PC-3 (cell line): ENCODE results near the gene DAPP1. TPM values are rescaled to one million over a fixed set of nuclear protein-coding genes. Genes with fewer than 3 reads are reported as not detected.

Source experiments
- ATAC-seq: fragments of 200-7000 bp; cut with Tn5 transposase; 2 replicates; pipeline ENCODE4 v1.9.1; 2020; ENCODE audit warnings: mild to moderate bottlenecking, moderate library complexity
- BruUV-seq: library from RNA; stranded (reverse); fragments of 400-500 nt; replicated peaks from 2 replicates; lab custom pipeline; 2021; lab: Mats Ljungman, UMichigan
- CTCF ChIA-PET: fragments of 300-600 bp; sonication (Branson Sonifier 250); formaldehyde crosslinking; loops from one replicate; lab custom pipeline; 2022; ENCODE audit warnings: antibody characterized with exemption; lab: Charles Lee
- POLR2A ChIA-PET: fragments of 300-600 bp; sonication (Branson Sonifier 250); formaldehyde crosslinking; loops from one replicate; lab custom pipeline; 2022; ENCODE audit warnings: antibody characterized with exemption; ENCODE audit not compliant: unreplicated experiment; lab: Charles Lee
- DNase-seq: peaks from one replicate; pipeline ENCODE4 v3.0.0-alpha.2; 2015
- H2AFZ ChIP-seq: fragments of 300-600 bp; sonication (generic); 2 replicates; pipeline ENCODE4 v1.6.0; 2016; ENCODE audit warnings: antibody characterized with exemption, low read length
- H3F3A ChIP-seq: fragments of 300-600 bp; sonication (generic); one replicate; pipeline ENCODE4 v1.6.0; 2017; ENCODE audit warnings: antibody characterized with exemption, low read length, control low read depth, mild to moderate bottlenecking; ENCODE audit not compliant: unreplicated experiment
- H3K27ac ChIP-seq: fragments of 300-600 bp; sonication (generic); 2 replicates; pipeline ENCODE4 v1.5.1; 2016; ENCODE audit warnings: mild to moderate bottlenecking, low read length
- H3K27me3 ChIP-seq: fragments of 300-600 bp; sonication (generic); 2 replicates; pipeline ENCODE4 v1.6.1; 2016; ENCODE audit warnings: low read length, mixed read lengths
- H3K36me3 ChIP-seq: fragments of 300-600 bp; sonication (generic); 2 replicates; pipeline ENCODE4 v1.6.1; 2016; ENCODE audit warnings: low read depth, mixed run types, low read length, mixed read lengths
- H3K4me1 ChIP-seq: fragments of 300-600 bp; sonication (generic); 2 replicates; pipeline ENCODE4 v1.5.1; 2016; ENCODE audit warnings: low read length; ENCODE audit not compliant: insufficient read depth
- H3K4me2 ChIP-seq: fragments of 300-600 bp; sonication (generic); 2 replicates; pipeline ENCODE4 v1.6.0; 2016; ENCODE audit warnings: low read length
- H3K4me3 ChIP-seq: fragments of 300-600 bp; sonication (generic); 2 replicates; pipeline ENCODE4 v1.5.1; 2016; ENCODE audit warnings: mild to moderate bottlenecking, low read length, mixed read lengths
- H3K79me2 ChIP-seq: fragments of 300-600 bp; sonication (generic); 2 replicates; pipeline ENCODE4 v1.6.1; 2017; ENCODE audit warnings: low read length, mixed read lengths
- H3K9ac ChIP-seq: fragments of 300-600 bp; sonication (generic); 2 replicates; pipeline ENCODE4 v1.6.0; 2016; ENCODE audit warnings: mild to moderate bottlenecking, low read length
- H3K9me2 ChIP-seq: fragments of 300-600 bp; sonication (generic); replicated peaks from 2 replicates; pipeline ENCODE4 v1.6.1; 2016; ENCODE audit warnings: mixed run types, low read length, mixed read lengths
- H3K9me3 ChIP-seq: fragments of 300-600 bp; sonication (generic); 2 replicates; pipeline ENCODE4 v1.6.1; 2016; ENCODE audit warnings: low read length, mixed read lengths
- H4K20me1 ChIP-seq: fragments of 300-600 bp; sonication (generic); 2 replicates; pipeline ENCODE4 v1.6.1; 2016; ENCODE audit warnings: low read length, mixed read lengths
- CTCF ChIP-seq: fragments of 300-600 bp; sonication (generic); conservative IDR thresholded peaks from 2 replicates; pipeline ENCODE4 v1.5.1; 2017; ENCODE audit warnings: antibody characterized with exemption, low read depth, mild to moderate bottlenecking, low read length
- EZH2 ChIP-seq: fragments of 300-600 bp; sonication (generic); IDR thresholded peaks from one replicate; pipeline ENCODE4 v1.6.1; 2017; ENCODE audit warnings: antibody characterized with exemption, mild to moderate bottlenecking, low read length; ENCODE audit not compliant: unreplicated experiment
- EZH2phosphoT487 ChIP-seq: fragments of 300-600 bp; sonication (generic); IDR thresholded peaks from 2 replicates; pipeline ENCODE4 v1.6.1; 2018; ENCODE audit warnings: mild to moderate bottlenecking, antibody characterized with exemption, low read length, borderline replicate concordance
- intact Hi-C: fragments of 100-400 bp; cut with micrococcal nuclease; formaldehyde crosslinking; loops from 2 replicates; pipeline ENCODE4 v1.9.0; 2023
- total RNA-seq: library from RNA; depleted of rRNA; stranded (reverse); fragments of >200 nt; gene quantifications from 2 replicates; pipeline ENCODE4 v1.2.3, GENCODE V29; 2014

The DAPP1 gene
- total RNA-seq, 1 experiment from 2014 or later, result 11.6 TPM

GRCh38 chr4:99801005-99801699 is 15.5 kb upstream of the DAPP1 start:
- H3K9me2 ChIP-seq, result no peaks in the 10 kb centered on the region
- no peaks in the 10 kb centered on the region for H3K79me2 ChIP-seq
- POLR2A ChIA-PET, result no interaction called here
- H3K36me3 ChIP-seq, result no peaks in the 10 kb centered on the region
- ATAC-seq (no peak), DNase-seq (no peak)
- CTCF ChIA-PET, result no interaction called here
- H3F3A ChIP-seq, result no peaks in the 10 kb centered on the region
- H3K27me3 ChIP-seq, result no peaks in the 10 kb centered on the region
- TF ChIP-seq EZH2 (no peak), EZH2phosphoT487 (no peak), CTCF (no peak)
- H3K9ac ChIP-seq, result no peak overlapping the region
- no peaks in the 10 kb centered on the region for H4K20me1 ChIP-seq
- H3K27ac ChIP-seq, result no peak overlapping the region
- H3K4me3 ChIP-seq, result no peak overlapping the region
- intact Hi-C loops, result no loop called here
- no TSS peak for BruUV-seq
- no peak overlapping the region for H2AFZ ChIP-seq
- no peaks in the 10 kb centered on the region for H3K4me1 ChIP-seq
- H3K4me2 ChIP-seq, result no peak overlapping the region
- no peaks in the 10 kb centered on the region for H3K9me3 ChIP-seq

GRCh38 chr4:99803566-99804101 is 13.0 kb upstream of the DAPP1 start:
- H3K4me2 ChIP-seq, result no peak overlapping the region
- H3K4me3 ChIP-seq, result no peak overlapping the region
- no peaks in the 10 kb centered on the region for H3F3A ChIP-seq
- no peak overlapping the region for H3K27ac ChIP-seq
- H2AFZ ChIP-seq, result no peak overlapping the region
- no peaks in the 10 kb centered on the region for H3K9me3 ChIP-seq
- H3K9me2 ChIP-seq, result no peaks in the 10 kb centered on the region
- H3K4me1 ChIP-seq, result no peaks in the 10 kb centered on the region
- H3K36me3 ChIP-seq, result no peaks in the 10 kb centered on the region
- no peak for TF ChIP-seq CTCF
- no peak for TF ChIP-seq EZH2phosphoT487
- TF ChIP-seq EZH2, result no peak
- ATAC-seq, result no peak
- no peaks in the 10 kb centered on the region for H4K20me1 ChIP-seq
- H3K9ac ChIP-seq, result no peak overlapping the region
- intact Hi-C loops, result no loop called here
- ChIA-PET CTCF (no interaction called here), POLR2A (no interaction called here)
- BruUV-seq, result no TSS peak
- H3K27me3 ChIP-seq, result no peaks in the 10 kb centered on the region
- H3K79me2 ChIP-seq, result no peaks in the 10 kb centered on the region
- DNase-seq, result no peak

GRCh38 chr4:99806545-99806944 is 10.1 kb upstream of the DAPP1 start:
- POLR2A ChIA-PET, result no interaction called here

More at GRCh38 chr4:99806545-99806944, 10.1 kb upstream of the DAPP1 start:
- Histone ChIP-seq H3K36me3 (no peaks in the 10 kb centered on the region), H3K27ac (no peak overlapping the region), H3K9ac (no peak overlapping the region), H3K9me2 (no peaks in the 10 kb centered on the region), H3K4me1 (no peaks in the 10 kb centered on the region), H3K79me2 (no peaks in the 10 kb centered on the region), H3F3A (no peaks in the 10 kb centered on the region), H3K9me3 (no peaks in the 10 kb centered on the region), H3K4me2 (no peak overlapping the region), H4K20me1 (no peaks in the 10 kb centered on the region), H2AFZ (no peak overlapping the region), H3K4me3 (no peak overlapping the region), H3K27me3 (no peaks in the 10 kb centered on the region)
- ATAC-seq, result no peak
- intact Hi-C loops, result loop anchor here (5.0 kb wide), 1 partner anchor 84 kb away; no protein-coding TSS in a partner anchor
- TF ChIP-seq CTCF (no peak), EZH2 (no peak), EZH2phosphoT487 (no peak)
- CTCF ChIA-PET, result no interaction called here
- no peak for DNase-seq
- BruUV-seq, result no TSS peak
